Calu3 (cell line): Measurements from ENCODE around the gene ASCC2. TPM values are rescaled to one million over a fixed set of nuclear protein-coding genes. Genes with fewer than 3 reads are reported as not detected.

Experiments
- BruUV-seq: library from RNA; stranded (reverse); fragments of 400-500 nt; replicated peaks from 2 replicates; lab custom pipeline; 2021; lab: Mats Ljungman, UMichigan
- CTCF ChIA-PET: fragments of 300-600 bp; sonication (Branson Sonifier 250); formaldehyde crosslinking; loops from one replicate; lab custom pipeline; 2022; ENCODE audit warnings: antibody characterized with exemption; lab: Charles Lee
- DNase-seq: peaks from one replicate; pipeline ENCODE4 v3.0.0; 2022
- H3K27ac Mint-ChIP-seq: one replicate; pipeline ENCODE4 v1.8.0; 2022; ENCODE audit warnings: mixed read lengths; ENCODE audit not compliant: unreplicated experiment
- H3K27me3 Mint-ChIP-seq: one replicate; pipeline ENCODE4 v1.8.0; 2022; ENCODE audit warnings: mixed read lengths; ENCODE audit not compliant: unreplicated experiment
- H3K36me3 Mint-ChIP-seq: one replicate; pipeline ENCODE4 v1.8.0; 2022; ENCODE audit warnings: mild to moderate bottlenecking, moderate library complexity, mixed read lengths; ENCODE audit not compliant: insufficient read depth, unreplicated experiment
- H3K4me1 Mint-ChIP-seq: one replicate; pipeline ENCODE4 v1.8.0; 2022; ENCODE audit warnings: mild to moderate bottlenecking, low read depth, mixed read lengths; ENCODE audit not compliant: unreplicated experiment
- H3K4me3 Mint-ChIP-seq: one replicate; pipeline ENCODE4 v1.8.0; 2022; ENCODE audit warnings: mild to moderate bottlenecking, low read depth, moderate library complexity, mixed read lengths; ENCODE audit not compliant: unreplicated experiment
- H3K9me3 Mint-ChIP-seq: one replicate; pipeline ENCODE4 v1.8.0; 2022; ENCODE audit warnings: low read depth, mixed read lengths; ENCODE audit not compliant: unreplicated experiment
- CTCF ChIP-seq: fragments of 200-600 bp; IDR thresholded peaks from one replicate; pipeline ENCODE4 v1.8.0; 2022; ENCODE audit warnings: antibody characterized with exemption; ENCODE audit not compliant: unreplicated experiment
- intact Hi-C: fragments of 100-400 bp; cut with micrococcal nuclease; formaldehyde crosslinking; loops from one replicate; pipeline ENCODE4 v1.10.0; 2022; ENCODE audit not compliant: unreplicated experiment
- total RNA-seq: library from RNA; stranded (reverse); gene quantifications from 2 replicates; pipeline ENCODE4 v1.2.3, GENCODE V29; 2022

Gene ASCC2
- total RNA-seq, 1 experiment from 2014 or later = 62.6 TPM

GRCh38 chr22:29813563-29813962 is 24.5 kb downstream of the ASCC2 start:
- no TSS peak for BruUV-seq
- DNase-seq = peak; percentile 24
- intact Hi-C loops = no loop called here
- H3K36me3 Mint-ChIP-seq = peaks cover 53% of the 10 kb centered on the region
- CTCF ChIA-PET = interaction anchor here (0.6 to 1.3 kb wide), 2 partner anchors 14 to 112 kb away, joined by 4 read pairs; no protein-coding TSS in a partner anchor
- no peaks in the 10 kb centered on the region for H3K27me3 Mint-ChIP-seq
- H3K4me3 Mint-ChIP-seq = no peak overlapping the region
- no peak overlapping the region for H3K27ac Mint-ChIP-seq
- H3K4me1 Mint-ChIP-seq = peaks cover 31% of the 10 kb centered on the region
- no peaks in the 10 kb centered on the region for H3K9me3 Mint-ChIP-seq
- no peak for TF ChIP-seq CTCF

- Mint-ChIP-seq H3K4me1 (peaks cover 31% of the 10 kb centered on the region), H3K27ac (no peak overlapping the region), H3K9me3 (no peaks in the 10 kb centered on the region), H3K27me3 (no peaks in the 10 kb centered on the region), H3K36me3 (peaks cover 55% of the 10 kb centered on the region), H3K4me3 (no peak overlapping the region)
- no peak for DNase-seq
- BruUV-seq = no TSS peak
- intact Hi-C loops = no loop called here
- CTCF ChIA-PET = interaction anchor here (0.6 to 1.3 kb wide), 2 partner anchors 14 to 113 kb away, joined by 4 read pairs; no protein-coding TSS in a partner anchor
- no peak for TF ChIP-seq CTCF
Measured at GRCh38 chr22:29813126-29813525, 24.9 kb downstream of the ASCC2 start.

GRCh38 chr22:29811377-29811776 is 26.7 kb downstream of the ASCC2 start:
- Mint-ChIP-seq H3K27me3 (no peaks in the 10 kb centered on the region), H3K36me3 (peaks cover 63% of the 10 kb centered on the region), H3K4me3 (no peak overlapping the region), H3K4me1 (peaks cover 31% of the 10 kb centered on the region), H3K9me3 (no peaks in the 10 kb centered on the region), H3K27ac (no peak overlapping the region)
- no TSS peak for BruUV-seq
- intact Hi-C loops = no loop called here
- TF ChIP-seq CTCF = no peak
- DNase-seq = peak; percentile 18
- CTCF ChIA-PET = interaction anchor here (1.1 to 1.8 kb wide), 2 partner anchors 9 to 16 kb away, joined by 4 to 5 read pairs; no protein-coding TSS in a partner anchor

GRCh38 chr22:29810216-29810615 is 27.9 kb downstream of the ASCC2 start:
- intact Hi-C loops = no loop called here
- no TSS peak for BruUV-seq
- H3K27ac Mint-ChIP-seq = no peak overlapping the region
- CTCF ChIA-PET = interaction anchor here (1.0 kb wide), 1 partner anchor 11 kb away, joined by 4 read pairs; no protein-coding TSS in a partner anchor
- DNase-seq = no peak
- peaks cover 68% of the 10 kb centered on the region for H3K36me3 Mint-ChIP-seq
- no peak overlapping the region for H3K4me3 Mint-ChIP-seq
- peaks cover 31% of the 10 kb centered on the region for H3K4me1 Mint-ChIP-seq
- H3K27me3 Mint-ChIP-seq = no peaks in the 10 kb centered on the region
- H3K9me3 Mint-ChIP-seq = no peaks in the 10 kb centered on the region
- TF ChIP-seq CTCF = no peak
